Psoas muscle (tissue), 8 donors: ENCODE measurements around the gene FGFBP2. TPM values are rescaled to one million over a fixed set of nuclear protein-coding genes. Genes with fewer than 3 reads are reported as not detected.

Experiments used
- ATAC-seq, 4 donors: fragments of 200-7000 bp; cut with Tn5 transposase; one replicate each; pipeline ENCODE4 v1.9.1; 2020; ENCODE audit warnings: moderate library complexity in 3 of 4, mild to moderate bottlenecking in 2 of 4
- DNase-seq, 2 donors: peaks; one replicate each; pipeline ENCODE4 v3.0.0-alpha.2; 2020
- H3K27ac ChIP-seq: fragments of 200-600 bp; one replicate; pipeline ENCODE4 v1.8.0; 2022
- H3K27me3 ChIP-seq, 3 donors: fragments of 200-600 bp in 1 of 3; one replicate each; pipeline versions ENCODE4 v1.6.1 to v1.8.0; 2013 to 2022; ENCODE audit warnings: low read length in 2 of 3, mild to moderate bottlenecking in 2 of 3, moderate library complexity in 1 of 3; ENCODE audit not compliant: insufficient read depth in 3 of 3
- H3K36me3 ChIP-seq, 2 donors: fragments of 200-600 bp in 1 of 2; one replicate each; pipeline versions ENCODE4 v1.6.1 to v1.8.0; 2013 to 2022; ENCODE audit warnings: low read depth in 1 of 2, mild to moderate bottlenecking in 1 of 2, moderate library complexity in 1 of 2; ENCODE audit not compliant: insufficient read depth in 1 of 2
- H3K4me1 ChIP-seq: fragments of 200-600 bp; one replicate; pipeline ENCODE4 v1.8.0; 2022
- H3K4me3 ChIP-seq: fragments of 200-600 bp; one replicate; pipeline ENCODE4 v1.8.0; 2022; ENCODE audit warnings: mild to moderate bottlenecking
- H3K9me3 ChIP-seq: fragments of 200-600 bp; one replicate; pipeline ENCODE4 v1.8.0; 2022
- CTCF ChIP-seq: fragments of 200-600 bp; IDR thresholded peaks from one replicate; pipeline ENCODE4 v1.8.0; 2022; ENCODE audit warnings: antibody characterized with exemption
- WGBS, 3 donors: extraction: QIAGEN DNeasy Blood & Tissue Kit; methylation state at CpG; one replicate each; pipeline versions ENCODE4 v1.1.6 to v1.1.7; 2013; 5-methylcytosine and 5-hydroxymethylcytosine counted together
- intact Hi-C, 2 donors: fragments of 100-400 bp; cut with DNase I; formaldehyde crosslinking; loops; one replicate each; pipeline versions ENCODE4 v1.11.0 to v1.14.2; 2022
- polyA plus RNA-seq, 3 donors: library from polyadenylated mRNA; stranded (reverse); fragments of 200-250 nt; gene quantifications; one replicate each; pipeline ENCODE4 v1.2.3, GENCODE V29; 2013
- total RNA-seq, 4 donors: library from RNA; stranded (reverse); fragmentation: NEBNext Ultra II Directional in 2 of 4; extraction: Animal tissue kit (Norgen Biotek cat#: 25700) in 2 of 4; gene quantifications; one replicate each; pipeline versions ENCODE4 v1.2.1 to v1.2.4, GENCODE V29; 2021 to 2023
- donor health status: healthy with polysubstance abuse.
- donor health status: DM: no; HTN: no; CAD: no; lungs with moderate emphysema.
- donor health status: Bipolar disorder and iron deficiency.
- donor health status: healthy.
- donor health status: DM: yes; HTN: yes; CAD: no.
- donor health status: DM: no; HTN: no; CAD: no.
- donor health status: DM: no; HTN: no; CAD: no.
- donor health status: DM: yes; HTN: yes; CAD: no.

Gene FGFBP2
- total and polyA plus RNA-seq, 7 donors, result 0.18 to 1.4 (median 0.37) TPM

DNA sequence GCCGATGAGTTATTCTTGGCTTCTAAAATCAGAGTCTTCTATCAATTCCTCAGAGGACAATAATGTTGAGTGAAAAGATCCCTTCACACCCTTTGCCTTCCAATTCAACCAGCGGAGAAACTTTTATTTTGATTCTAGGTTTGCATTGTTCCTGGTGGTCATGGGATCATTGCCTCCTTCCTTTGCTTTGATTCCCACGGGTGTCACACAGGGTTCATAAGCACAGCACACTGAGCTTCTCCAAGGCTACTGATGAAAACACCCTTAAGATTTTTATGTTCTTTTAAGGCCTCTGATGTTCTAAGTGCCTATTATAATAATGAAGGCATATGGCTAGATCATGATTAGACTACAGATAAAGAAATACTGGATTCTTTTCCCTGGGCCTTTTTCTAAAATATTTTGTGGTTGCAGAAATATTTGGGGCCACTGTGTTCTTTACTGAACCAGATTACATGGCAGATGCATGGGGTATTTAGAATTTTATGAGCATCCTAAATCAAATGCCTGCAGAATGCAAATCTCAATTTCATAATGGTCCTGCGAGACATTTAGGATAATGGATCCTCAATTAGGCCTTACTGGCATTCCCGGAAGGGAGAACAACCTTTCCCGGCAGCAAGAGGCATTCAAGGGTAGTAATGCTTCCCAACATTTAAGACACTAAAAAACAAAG is 43.9 kb upstream of the FGFBP2 start:
- H3K9me3 ChIP-seq, result no peaks in the 10 kb centered on the region
- H3K27ac ChIP-seq, result no peak overlapping the region
- ATAC-seq, result no peak
- no peaks in the 10 kb centered on the region for H3K27me3 ChIP-seq
- H3K4me3 ChIP-seq, result no peak overlapping the region
- WGBS, 3 donors, result 74 to 83% (median 82%) methylated on average over 6 of the region's 6 CpGs
- H3K36me3 ChIP-seq, result no peaks in the 10 kb centered on the region
- intact Hi-C loops, result no loop called here
- no peak for DNase-seq
- no peak for TF ChIP-seq CTCF
- no peaks in the 10 kb centered on the region for H3K4me1 ChIP-seq

DNA sequence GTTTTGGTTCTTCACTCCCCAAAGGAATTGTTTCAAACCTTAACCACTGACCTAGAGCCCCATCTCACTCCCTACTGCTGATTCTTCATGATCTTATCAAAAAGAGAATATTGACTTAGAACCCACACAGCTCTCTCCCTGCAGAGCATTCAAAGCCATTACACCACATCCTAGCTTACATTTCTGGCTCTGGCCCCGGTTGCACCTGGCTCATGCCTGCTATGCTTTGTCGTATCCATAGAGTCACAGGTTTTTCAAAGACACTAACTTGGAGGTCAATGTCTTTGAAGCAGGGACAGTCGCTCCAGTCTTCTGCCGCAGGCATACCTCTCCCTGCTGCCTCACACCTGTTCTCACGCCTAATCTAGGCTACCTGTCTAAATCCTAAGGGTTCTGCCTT is 42.7 kb upstream of the FGFBP2 start:
- peaks cover 3% of the 10 kb centered on the region for H3K4me1 ChIP-seq
- H3K27ac ChIP-seq, result no peak overlapping the region
- no peak overlapping the region for H3K4me3 ChIP-seq
- no peak for TF ChIP-seq CTCF
- no peaks in the 10 kb centered on the region for H3K36me3 ChIP-seq
- WGBS, 3 donors, result 75 to 86% (median 86%) methylated on average over 5 of the region's 5 CpGs
- H3K9me3 ChIP-seq, result no peaks in the 10 kb centered on the region
- no peaks in the 10 kb centered on the region for H3K27me3 ChIP-seq
- ATAC-seq (no peak), DNase-seq (no peak)
- intact Hi-C loops, result no loop called here

DNA sequence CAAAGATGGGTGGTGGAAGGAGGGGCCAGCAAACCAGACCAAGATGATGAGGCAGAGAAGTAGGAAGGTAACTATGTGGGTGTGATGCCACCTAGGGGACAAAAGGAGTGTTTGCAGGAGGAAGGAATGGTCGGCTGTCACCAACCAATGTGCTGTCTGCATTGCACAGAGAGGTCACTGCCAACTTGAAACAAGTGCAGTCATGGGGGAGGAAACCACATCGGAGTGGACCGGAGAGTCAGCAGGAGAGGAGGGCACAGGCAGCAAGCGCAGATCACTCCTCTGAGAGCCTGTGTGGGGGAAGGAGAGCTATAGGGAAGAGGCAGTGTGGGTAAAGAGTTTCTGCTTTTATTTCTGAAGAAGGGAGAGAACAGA is 38.5 kb upstream of the FGFBP2 start:
- Histone ChIP-seq H3K4me1 (peaks cover 3% of the 10 kb centered on the region), H3K9me3 (no peaks in the 10 kb centered on the region), H3K27ac (no peak overlapping the region), H3K27me3 (no peaks in the 10 kb centered on the region), H3K4me3 (no peak overlapping the region), H3K36me3 (no peaks in the 10 kb centered on the region)
- peak; percentile 85 for TF ChIP-seq CTCF
- DNase-seq (peak in 1 of 2 donors; percentile 29), ATAC-seq (peak; percentile 91 to 100 (median 96))
- intact Hi-C loops, result loop anchor here (1.0 to 5.0 kb wide), 7 partner anchors 119 to 524 kb away; no protein-coding TSS in a partner anchor
- WGBS, 3 donors, result 1 to 10% (median 4%) methylated on average over 4 of the region's 4 CpGs

DNA sequence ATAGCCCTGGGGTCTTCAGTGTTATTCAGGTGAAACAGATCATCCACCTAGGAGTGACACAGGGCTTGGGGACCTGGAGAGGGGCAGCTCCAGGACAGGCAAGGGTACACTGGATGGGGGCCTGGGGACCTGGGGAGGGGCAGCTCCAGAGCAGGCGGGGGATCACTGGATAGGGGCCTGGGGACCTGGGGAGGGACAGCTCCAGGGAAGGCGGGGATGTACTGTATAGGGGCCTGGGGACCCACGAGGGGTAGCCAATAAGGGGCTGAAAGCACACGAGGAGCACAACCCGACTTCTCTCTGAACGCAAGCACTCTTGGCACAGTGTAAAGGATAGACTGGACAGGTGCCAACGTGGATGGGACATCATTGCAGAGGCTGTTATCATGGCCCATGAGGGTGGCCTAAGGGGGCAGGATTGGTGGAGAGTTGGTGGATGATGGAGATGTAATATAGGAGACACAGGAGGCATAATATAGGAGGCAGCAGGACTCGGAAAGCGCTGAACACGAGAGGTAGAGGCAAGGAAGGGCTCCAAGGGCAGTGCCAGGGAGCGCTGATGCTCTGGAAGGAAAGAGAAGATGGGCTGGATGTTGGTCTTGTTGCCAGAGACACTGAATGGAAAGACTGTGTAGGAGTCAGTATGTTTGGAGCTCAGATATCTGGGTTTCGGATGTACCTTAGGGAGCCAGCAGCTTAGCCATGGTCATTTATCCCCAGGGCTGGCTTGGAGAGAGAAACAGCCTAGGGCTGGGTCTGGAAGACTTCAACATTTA is 37.9 kb upstream of the FGFBP2 start:
- no peak for TF ChIP-seq CTCF
- ATAC-seq, result peak in 2 of 4 donors; percentile 11 to 20
- DNase-seq, result no peak
- Histone ChIP-seq H3K36me3 (no peaks in the 10 kb centered on the region), H3K4me1 (peaks cover 3% of the 10 kb centered on the region), H3K27ac (no peak overlapping the region), H3K27me3 (no peaks in the 10 kb centered on the region), H3K4me3 (no peak overlapping the region), H3K9me3 (no peaks in the 10 kb centered on the region)
- intact Hi-C loops, result loop anchor here (1.0 to 5.0 kb wide), 7 partner anchors 119 to 524 kb away; no protein-coding TSS in a partner anchor
- WGBS, 3 donors, result 66 to 70% (median 66%) methylated on average over 12 of the region's 12 CpGs
